SU-DHL-6 (cell line): ENCODE data around the gene HIP1R.

ENCODE experiments used
- H2AFZ ChIP-seq: fragments of 200-600 bp; sonication (generic); 2 replicates; pipeline ENCODE4 v1.6.1; 2014; ENCODE audit warnings: low read depth, mild to moderate bottlenecking, moderate library complexity, mixed read lengths, antibody characterized with exemption, low read length; ENCODE audit not compliant: severe bottlenecking
- H3F3A ChIP-seq: fragments of 200-600 bp; shearing (Covaris generic); 2 replicates; pipeline ENCODE4 v1.6.0; 2016; ENCODE audit warnings: antibody characterized with exemption, mild to moderate bottlenecking; ENCODE audit not compliant: insufficient read depth
- H3K27ac ChIP-seq: fragments of 200-600 bp; sonication (generic); 2 replicates; pipeline ENCODE4 v1.5.1; 2016; ENCODE audit warnings: low read depth, mild to moderate bottlenecking, low read length, moderate library complexity, mixed read lengths
- H3K27me3 ChIP-seq: fragments of 200-600 bp; sonication (generic), shearing (Covaris generic); 2 replicates; pipeline ENCODE4 v1.6.0; 2014; ENCODE audit warnings: mild to moderate bottlenecking, low read length
- H3K36me3 ChIP-seq: fragments of 200-600 bp; sonication (generic); 2 replicates; pipeline ENCODE4 v1.6.1; 2014; ENCODE audit warnings: mild to moderate bottlenecking, low read length, mixed read lengths
- H3K4me2 ChIP-seq: fragments of 300-600, 200-600 bp; shearing (Covaris generic), sonication (generic); 2 replicates; pipeline ENCODE4 v1.6.0; 2014; ENCODE audit warnings: low read length, low read depth, mild to moderate bottlenecking; ENCODE audit not compliant: poor library complexity, severe bottlenecking
- H3K4me3 ChIP-seq: fragments of 200-600 bp; sonication (generic); 2 replicates; pipeline ENCODE4 v1.5.1; 2014; ENCODE audit warnings: antibody characterized with exemption, low read length, mild to moderate bottlenecking, mixed read lengths; ENCODE audit not compliant: insufficient read depth, poor library complexity, severe bottlenecking
- H3K79me2 ChIP-seq: fragments of 200-600 bp; sonication (generic); 2 replicates; pipeline ENCODE4 v1.6.1; 2014; ENCODE audit warnings: mild to moderate bottlenecking, low read length, moderate library complexity; ENCODE audit not compliant: insufficient read depth
- H3K9ac ChIP-seq: fragments of 200-600 bp; sonication (generic); 2 replicates; pipeline ENCODE4 v1.7.0; 2014; ENCODE audit warnings: mild to moderate bottlenecking, low read length
- H3K9me2 ChIP-seq: fragments of 200-600 bp; sonication (generic); replicated peaks from 2 replicates; pipeline ENCODE4 v1.6.1; 2014; ENCODE audit warnings: low read length; ENCODE audit not compliant: insufficient read depth
- H3K9me3 ChIP-seq: fragments of 200-600 bp; sonication (generic); 2 replicates; pipeline ENCODE4 v1.6.1; 2014; ENCODE audit warnings: low read length, mixed read lengths; ENCODE audit not compliant: insufficient read depth
- H4K20me1 ChIP-seq: fragments of 200-600 bp; sonication (generic); 2 replicates; pipeline ENCODE4 v1.6.1; 2014; ENCODE audit warnings: low read depth, mild to moderate bottlenecking, antibody characterized with exemption, low read length, moderate library complexity, mixed read lengths
- EZH2phosphoT487 ChIP-seq: fragments of 200-600 bp; sonication (generic), shearing (Covaris generic); conservative IDR thresholded peaks from 2 replicates; pipeline ENCODE4 v1.6.1; 2018; ENCODE audit warnings: mild to moderate bottlenecking, antibody characterized with exemption, low read length, moderate library complexity, mixed read lengths
- TF ChIP-seq, protein P1 (sequence below): fragments of 200-600 bp; sonication (generic); IDR thresholded peaks from one replicate; pipeline ENCODE4 v1.5.1; 2017; ENCODE audit warnings: antibody characterized with exemption, mild to moderate bottlenecking, low read length, moderate library complexity; ENCODE audit not compliant: insufficient read depth, poor library complexity, severe bottlenecking

Gene HIP1R

GRCh38 chr12:122855071-122855829 is 20.0 kb downstream of the HIP1R start:
- no peak for TF ChIP-seq EZH2phosphoT487
- TF ChIP-seq, protein P1, sequence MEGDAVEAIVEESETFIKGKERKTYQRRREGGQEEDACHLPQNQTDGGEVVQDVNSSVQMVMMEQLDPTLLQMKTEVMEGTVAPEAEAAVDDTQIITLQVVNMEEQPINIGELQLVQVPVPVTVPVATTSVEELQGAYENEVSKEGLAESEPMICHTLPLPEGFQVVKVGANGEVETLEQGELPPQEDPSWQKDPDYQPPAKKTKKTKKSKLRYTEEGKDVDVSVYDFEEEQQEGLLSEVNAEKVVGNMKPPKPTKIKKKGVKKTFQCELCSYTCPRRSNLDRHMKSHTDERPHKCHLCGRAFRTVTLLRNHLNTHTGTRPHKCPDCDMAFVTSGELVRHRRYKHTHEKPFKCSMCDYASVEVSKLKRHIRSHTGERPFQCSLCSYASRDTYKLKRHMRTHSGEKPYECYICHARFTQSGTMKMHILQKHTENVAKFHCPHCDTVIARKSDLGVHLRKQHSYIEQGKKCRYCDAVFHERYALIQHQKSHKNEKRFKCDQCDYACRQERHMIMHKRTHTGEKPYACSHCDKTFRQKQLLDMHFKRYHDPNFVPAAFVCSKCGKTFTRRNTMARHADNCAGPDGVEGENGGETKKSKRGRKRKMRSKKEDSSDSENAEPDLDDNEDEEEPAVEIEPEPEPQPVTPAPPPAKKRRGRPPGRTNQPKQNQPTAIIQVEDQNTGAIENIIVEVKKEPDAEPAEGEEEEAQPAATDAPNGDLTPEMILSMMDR, result no peak
- H3F3A ChIP-seq, result no peaks in the 10 kb centered on the region
- no peaks in the 10 kb centered on the region for H3K9me3 ChIP-seq
- H3K9ac ChIP-seq, result no peak overlapping the region
- no peaks in the 10 kb centered on the region for H3K27me3 ChIP-seq
- no peaks in the 10 kb centered on the region for H4K20me1 ChIP-seq
- no peak overlapping the region for H3K4me2 ChIP-seq
- no peak overlapping the region for H2AFZ ChIP-seq
- no peaks in the 10 kb centered on the region for H3K36me3 ChIP-seq
- H3K9me2 ChIP-seq, result no peaks in the 10 kb centered on the region
- no peak overlapping the region for H3K27ac ChIP-seq
- no peaks in the 10 kb centered on the region for H3K79me2 ChIP-seq
- H3K4me3 ChIP-seq, result no peak overlapping the region

GRCh38 chr12:122855928-122856831 is 20.9 kb downstream of the HIP1R start:
- Histone ChIP-seq H3K79me2 (no peaks in the 10 kb centered on the region), H3K9me2 (no peaks in the 10 kb centered on the region), H3K9me3 (no peaks in the 10 kb centered on the region), H2AFZ (no peak overlapping the region), H3K27ac (no peak overlapping the region), H3K27me3 (no peaks in the 10 kb centered on the region), H3K4me2 (no peak overlapping the region), H3F3A (no peaks in the 10 kb centered on the region), H3K4me3 (no peak overlapping the region), H3K9ac (no peak overlapping the region), H4K20me1 (no peaks in the 10 kb centered on the region), H3K36me3 (no peaks in the 10 kb centered on the region)
- no peak for TF ChIP-seq EZH2phosphoT487
- TF ChIP-seq, protein P1, result no peak

DNA sequence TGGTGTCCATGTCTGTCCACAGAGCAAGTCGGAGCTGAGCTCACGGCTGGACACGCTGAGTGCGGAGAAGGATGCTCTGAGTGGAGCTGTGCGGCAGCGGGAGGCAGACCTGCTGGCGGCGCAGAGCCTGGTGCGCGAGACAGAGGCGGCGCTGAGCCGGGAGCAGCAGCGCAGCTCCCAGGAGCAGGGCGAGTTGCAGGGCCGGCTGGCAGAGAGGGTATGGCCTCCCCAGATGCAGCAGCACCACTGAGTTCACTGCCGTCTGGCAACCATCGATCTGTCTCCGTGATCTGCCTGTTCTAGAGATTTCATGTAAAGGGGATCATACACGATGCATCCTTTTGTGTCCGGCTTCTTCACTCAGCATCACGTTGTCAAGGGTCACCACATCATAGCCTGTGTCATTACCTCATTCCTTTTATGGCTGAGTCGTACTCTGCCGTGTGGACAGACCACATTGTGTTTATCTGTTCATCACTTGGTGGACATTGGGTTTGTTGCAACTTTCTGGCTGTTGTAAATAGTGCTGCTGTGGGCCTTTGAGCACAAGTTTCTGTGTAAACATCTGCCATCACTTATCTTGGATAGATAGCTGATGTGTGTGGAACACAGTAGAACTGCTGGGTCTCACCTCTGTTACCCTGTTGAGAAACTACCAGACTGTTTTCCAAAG is 21.9 kb downstream of the HIP1R start:
- no peak overlapping the region for H3K27ac ChIP-seq
- no peaks in the 10 kb centered on the region for H3K9me3 ChIP-seq
- no peaks in the 10 kb centered on the region for H4K20me1 ChIP-seq
- H2AFZ ChIP-seq, result no peak overlapping the region
- H3F3A ChIP-seq, result no peaks in the 10 kb centered on the region
- H3K9me2 ChIP-seq, result no peaks in the 10 kb centered on the region
- TF ChIP-seq EZH2phosphoT487, result no peak
- TF ChIP-seq, protein P1, result no peak
- H3K27me3 ChIP-seq, result no peaks in the 10 kb centered on the region
- no peaks in the 10 kb centered on the region for H3K36me3 ChIP-seq
- H3K79me2 ChIP-seq, result no peaks in the 10 kb centered on the region
- H3K9ac ChIP-seq, result no peak overlapping the region
- no peak overlapping the region for H3K4me2 ChIP-seq
- H3K4me3 ChIP-seq, result no peak overlapping the region
